T47D (cell line): ENCODE results near the gene STARD3.

Source experiments
- DNase-seq, 2 experiments: peaks; one replicate each; pipeline versions ENCODE4 v3.0.0 to v3.0.0-alpha.2; 2011 to 2012; ENCODE audit warnings: low read depth in 1 of 2, low spot score in 1 of 2
- JUND ChIP-seq: IDR thresholded peaks from 2 replicates; pipeline ENCODE4 v1.6.1; 2012; ENCODE audit warnings: low read depth
- in situ Hi-C: cut with HindIII; loops from 2 replicates; pipeline ENCODE4 v1.10.0; 2016; ENCODE audit warnings: low sequenced_read_pairs, low pct_unique_long_range_greater_than_20kb

Gene STARD3

GRCh38 chr17:39599665-39600231, 37.2 kb upstream of the STARD3 start:
- no peak for TF ChIP-seq JUND
- in situ Hi-C loops, result no loop called here

GRCh38 chr17:39600288-39600996, 36.5 kb upstream of the STARD3 start:
- no peak for TF ChIP-seq JUND
- in situ Hi-C loops, result no loop called here

More at GRCh38 chr17:39599665-39600231, 37.2 kb upstream of the STARD3 start:
- no peak for DNase-seq

GRCh38 chr17:39600997-39601597, 35.8 kb upstream of the STARD3 start:
- in situ Hi-C loops, result no loop called here
- no peak for TF ChIP-seq JUND

More at GRCh38 chr17:39600288-39600996, 36.5 kb upstream of the STARD3 start:
- DNase-seq, result no peak

GRCh38 chr17:39601758-39602532, 35.0 kb upstream of the STARD3 start:
- in situ Hi-C loops, result no loop called here
- no peak for DNase-seq
- no peak for TF ChIP-seq JUND

More at GRCh38 chr17:39600997-39601597, 35.8 kb upstream of the STARD3 start:
- DNase-seq, result no peak

GRCh38 chr17:39602533-39603303, 34.2 kb upstream of the STARD3 start:
- TF ChIP-seq JUND, result no peak
- no peak for DNase-seq
- in situ Hi-C loops, result no loop called here

GRCh38 chr17:39603304-39604016, 33.5 kb upstream of the STARD3 start:
- no peak for TF ChIP-seq JUND
- in situ Hi-C loops, result no loop called here
- no peak for DNase-seq

- no peak for DNase-seq
- in situ Hi-C loops, result no loop called here
- TF ChIP-seq JUND, result no peak
Measured at GRCh38 chr17:39604911-39605491, 31.9 kb upstream of the STARD3 start.

- no peak for TF ChIP-seq JUND
- DNase-seq, result peak in 1 of 2 experiments; percentile 63
- in situ Hi-C loops, result no loop called here
Measured at GRCh38 chr17:39605492-39606433, 31.2 kb upstream of the STARD3 start.

- no peak for TF ChIP-seq JUND
- peak; percentile 61 to 64 for DNase-seq
- in situ Hi-C loops, result no loop called here
Measured at GRCh38 chr17:39606434-39607056, 30.4 kb upstream of the STARD3 start.
